Adrenal gland (tissue), 12 donors: ENCODE data around the gene ENDOG. TPM values are rescaled to one million over a fixed set of nuclear protein-coding genes. Genes with fewer than 3 reads are reported as not detected.
A peak's percentile ranks its signal among the peaks of the same experiment; 100 is the strongest.

Experiments used
- DNase-seq, 7 donors: peaks; one replicate each; pipeline ENCODE4 v3.0.0-alpha.2; 2019 to 2020
- H3K27ac ChIP-seq, 5 donors: fragments of 200-600 bp; sonication (generic) in 4 of 5; 1 replicate in 3 of 5; 2 replicates in 2 of 5; pipeline versions ENCODE4 v1.5.1 to v1.8.0; 2016 to 2020; ENCODE audit warnings: mild to moderate bottlenecking in 1 of 5
- H3K27me3 ChIP-seq: fragments of 200-600 bp; 2 replicates; pipeline ENCODE4 v1.8.0; 2021
- H3K36me3 ChIP-seq, 2 donors: fragments of 200-600 bp; replicated peaks in 1 of 2; 1 replicate in 1 of 2; 2 replicates in 1 of 2; pipeline versions ENCODE4 v1.5.1 to v1.8.0; 2018 to 2022
- H3K4me1 ChIP-seq, 2 donors: fragments of 200-600 bp; replicated peaks in 1 of 2; 1 replicate in 1 of 2; 2 replicates in 1 of 2; pipeline versions ENCODE4 v1.5.1 to v1.8.0; 2018 to 2021
- H3K4me3 ChIP-seq, 4 donors: fragments of 200-600 bp; sonication (generic) in 3 of 4; one replicate each; pipeline ENCODE4 v1.5.1; 2016 to 2018
- H3K9me3 ChIP-seq, 3 donors: fragments of 200-600 bp; sonication (generic) in 1 of 3; replicated peaks in 1 of 3; 1 replicate in 2 of 3; 2 replicates in 1 of 3; pipeline versions ENCODE4 v1.5.1 to v1.8.0; 2016 to 2021
- POLR2A ChIP-seq, 2 donors: fragments of 450-650 bp; IDR thresholded peaks; one replicate each; pipeline ENCODE4 v1.6.1; 2017; ENCODE audit warnings: antibody characterized with exemption in 2 of 2, mild to moderate bottlenecking in 2 of 2, moderate library complexity in 1 of 2
- WGBS, 4 donors: extraction: QIAGEN DNeasy Blood & Tissue Kit in 2 of 4; methylation state at CpG; one replicate each; pipeline versions ENCODE4 v1.1.5 to v1.1.7; 2013 to 2017; 5-methylcytosine and 5-hydroxymethylcytosine counted together
- intact Hi-C, 2 donors: fragments of 100-400 bp; cut with DNase I; formaldehyde crosslinking; loops; one replicate each; pipeline versions ENCODE4 v1.14.1 to v1.15.0; 2022 to 2023
- polyA plus RNA-seq, 3 donors: library from polyadenylated mRNA; stranded (reverse); fragments of 200-250 nt in 2 of 3; fragments of 350-450 nt in 1 of 3; fragmentation: Illumina TruSeq in 1 of 3; extraction: RNeasy Lipid Tissue Mini Kit (QIAGEN cat#74804) in 1 of 3; gene quantifications; one replicate each; pipeline ENCODE4 v1.2.3, GENCODE V29; 2013 to 2014
- total RNA-seq, 9 donors: library from RNA; depleted of rRNA in 4 of 9; stranded (reverse); fragments of >200 nt in 4 of 9; fragments of 120-200 nt in 1 of 9; fragmentation: NEBNext Ultra II Directional in 1 of 9; extraction: Animal tissue kit (Norgen Biotek cat#: 25700) in 1 of 9; gene quantifications; one replicate each; pipeline versions ENCODE4 v1.1.0 to v1.2.4, GENCODE V29; 2013 to 2023
- TF ChIP-seq, protein P1 (sequence below), 6 experiments: fragments of 450-650 bp in 4 of 6; fragments of 200-600 bp in 2 of 6; sonication (generic) in 1 of 6; IDR thresholded peaks; 1 replicate in 5 of 6; 2 replicates in 1 of 6; pipeline versions ENCODE4 v1.5.1 to v1.8.0; 2016 to 2021; ENCODE audit warnings: antibody characterized with exemption in 6 of 6, mild to moderate bottlenecking in 2 of 6, moderate library complexity in 1 of 6
- donor health status: healthy with polysubstance abuse.
- donor health status: Bipolar disorder and iron deficiency.
- donor health status: DM: yes; HTN: yes; CAD: no.
- donor health status: DM: no; HTN: no; CAD: no.
- donor health status: DM: no; HTN: no; CAD: no.
- donor health status: DM: yes; HTN: yes; CAD: no.

ENDOG gene
- total and polyA plus RNA-seq, 12 donors = 4.9 to 113 (median 32.1) TPM

GRCh38 chr9:128805661-128806060, 12.6 kb upstream of the ENDOG start:
- no peak overlapping the region for H3K27ac ChIP-seq
- TF ChIP-seq, protein P1, sequence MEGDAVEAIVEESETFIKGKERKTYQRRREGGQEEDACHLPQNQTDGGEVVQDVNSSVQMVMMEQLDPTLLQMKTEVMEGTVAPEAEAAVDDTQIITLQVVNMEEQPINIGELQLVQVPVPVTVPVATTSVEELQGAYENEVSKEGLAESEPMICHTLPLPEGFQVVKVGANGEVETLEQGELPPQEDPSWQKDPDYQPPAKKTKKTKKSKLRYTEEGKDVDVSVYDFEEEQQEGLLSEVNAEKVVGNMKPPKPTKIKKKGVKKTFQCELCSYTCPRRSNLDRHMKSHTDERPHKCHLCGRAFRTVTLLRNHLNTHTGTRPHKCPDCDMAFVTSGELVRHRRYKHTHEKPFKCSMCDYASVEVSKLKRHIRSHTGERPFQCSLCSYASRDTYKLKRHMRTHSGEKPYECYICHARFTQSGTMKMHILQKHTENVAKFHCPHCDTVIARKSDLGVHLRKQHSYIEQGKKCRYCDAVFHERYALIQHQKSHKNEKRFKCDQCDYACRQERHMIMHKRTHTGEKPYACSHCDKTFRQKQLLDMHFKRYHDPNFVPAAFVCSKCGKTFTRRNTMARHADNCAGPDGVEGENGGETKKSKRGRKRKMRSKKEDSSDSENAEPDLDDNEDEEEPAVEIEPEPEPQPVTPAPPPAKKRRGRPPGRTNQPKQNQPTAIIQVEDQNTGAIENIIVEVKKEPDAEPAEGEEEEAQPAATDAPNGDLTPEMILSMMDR (IDR thresholded peaks at IDR 0.05) = no peak
- TF ChIP-seq POLR2A (IDR thresholded peaks at IDR 0.05) = no peak
- WGBS, 4 donors = 83 to 87% (median 85%) methylated on average over 10 to 14 of the region's 14 CpGs
- DNase-seq = peak in 1 of 7 donors; percentile 47
- intact Hi-C loops = no loop called here
- no peaks in the 10 kb centered on the region for H3K9me3 ChIP-seq
- H3K4me1 ChIP-seq = no peaks in the 10 kb centered on the region
- H3K36me3 ChIP-seq = peaks cover 0 to 73% of the 10 kb centered on the region in 2 donors
- H3K4me3 ChIP-seq = no peak overlapping the region
- no peaks in the 10 kb centered on the region for H3K27me3 ChIP-seq

GRCh38 chr9:128807827-128808226, 10.5 kb upstream of the ENDOG start:
- intact Hi-C loops = no loop called here
- 84 to 93% (median 88%) methylated on average over 11 to 14 of the region's 14 CpGs for WGBS, 4 donors
- DNase-seq = no peak
- Histone ChIP-seq H3K9me3 (no peaks in the 10 kb centered on the region), H3K27ac (no peak overlapping the region), H3K27me3 (no peaks in the 10 kb centered on the region), H3K36me3 (peaks cover 0 to 61% of the 10 kb centered on the region in 2 donors), H3K4me1 (no peaks in the 10 kb centered on the region), H3K4me3 (no peak overlapping the region)
- TF ChIP-seq, protein P1 (IDR thresholded peaks at IDR 0.05) = no peak
- TF ChIP-seq POLR2A (IDR thresholded peaks at IDR 0.05) = no peak

DNA sequence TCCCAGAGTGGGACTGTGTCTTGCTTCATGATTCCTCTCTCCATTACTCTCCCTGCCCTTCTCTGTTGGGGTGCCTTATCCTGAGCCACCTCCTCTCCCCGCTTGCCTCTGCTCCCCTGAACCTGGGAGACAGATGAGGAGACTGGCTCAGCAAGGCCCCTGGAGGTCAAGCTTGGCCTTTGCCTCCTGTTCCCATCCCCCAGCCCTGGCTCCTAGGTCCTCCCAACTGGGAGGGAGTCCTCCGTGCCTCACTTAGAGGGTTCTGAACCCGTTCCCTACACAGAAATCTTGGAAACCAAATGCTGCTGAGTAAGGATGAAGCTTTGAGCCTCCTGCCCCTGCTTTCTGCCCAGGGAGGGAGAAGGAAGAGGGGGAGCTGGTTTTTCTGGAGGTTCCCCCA, 9.8 kb upstream of the ENDOG start:
- TF ChIP-seq POLR2A (IDR thresholded peaks at IDR 0.05) = no peak
- TF ChIP-seq, protein P1 (IDR thresholded peaks at IDR 0.05) = no peak
- no peak overlapping the region for H3K27ac ChIP-seq
- intact Hi-C loops = no loop called here
- H3K36me3 ChIP-seq = peaks cover 0 to 54% of the 10 kb centered on the region in 2 donors
- WGBS, 4 donors = 74 to 96% (median 91%) methylated on average over 3 of the region's 3 CpGs
- DNase-seq = no peak
- H3K4me1 ChIP-seq = no peaks in the 10 kb centered on the region
- H3K27me3 ChIP-seq = no peaks in the 10 kb centered on the region
- no peak overlapping the region for H3K4me3 ChIP-seq
- H3K9me3 ChIP-seq = no peaks in the 10 kb centered on the region

- H3K4me1 ChIP-seq = no peaks in the 10 kb centered on the region
- H3K9me3 ChIP-seq = no peaks in the 10 kb centered on the region
- peaks cover 0 to 49% of the 10 kb centered on the region in 2 donors for H3K36me3 ChIP-seq
- 95 to 100% (median 96%) methylated on average over 6 to 12 of the region's 12 CpGs for WGBS, 4 donors
- no peaks in the 10 kb centered on the region for H3K27me3 ChIP-seq
- no peak overlapping the region for H3K4me3 ChIP-seq
- intact Hi-C loops = no loop called here
- no peak for DNase-seq
- TF ChIP-seq POLR2A (IDR thresholded peaks at IDR 0.05) = no peak
- TF ChIP-seq, protein P1 (IDR thresholded peaks at IDR 0.05) = no peak
- H3K27ac ChIP-seq = no peak overlapping the region
Measured at GRCh38 chr9:128809036-128809599, 9.2 kb upstream of the ENDOG start.
